SK-N-SH treated with all-trans-retinoic acid at 6 μM for 48 hours (cell line): ENCODE data around the gene IGFBP3.

ENCODE experiments used
- ATAC-seq: fragments of 200-7000 bp; cut with Tn5 transposase; 3 replicates; pipeline ENCODE4 v1.9.1; 2020; ENCODE audit warnings: mild to moderate bottlenecking, moderate library complexity
- ARNTL ChIP-seq: fragments of 450-650 bp; formaldehyde crosslinking; IDR thresholded peaks from 2 replicates; pipeline ENCODE4 v1.5.0; 2020; ENCODE audit warnings: low read depth, mild to moderate bottlenecking, moderate library complexity, borderline replicate concordance
- BACH2 ChIP-seq: fragments of 250-450 bp; sonication (Bioruptor Pico); IDR thresholded peaks from 2 replicates; pipeline ENCODE4 v1.9.0; 2021; ENCODE audit warnings: mild to moderate bottlenecking, borderline replicate concordance
- CSDC2 ChIP-seq: fragments of 250-450 bp; sonication (Bioruptor Pico); IDR thresholded peaks from 2 replicates; pipeline ENCODE4 v1.5.0; 2020; ENCODE audit warnings: mild to moderate bottlenecking, moderate library complexity
- ESRRG ChIP-seq: fragments of 250-450 bp; sonication (Bioruptor Pico); IDR thresholded peaks from 2 replicates; pipeline ENCODE4 v1.6.1; 2021; ENCODE audit warnings: mild to moderate bottlenecking
- GLIS3 ChIP-seq: fragments of 250-450 bp; sonication (Bioruptor Pico); IDR thresholded peaks from 2 replicates; pipeline ENCODE4 v1.5.0; 2020; ENCODE audit warnings: mild to moderate bottlenecking, moderate library complexity
- ISL1 ChIP-seq: fragments of 250-450 bp; sonication (Bioruptor Pico); IDR thresholded peaks from 2 replicates; pipeline ENCODE4 v2.1.2; 2022; ENCODE audit warnings: mild to moderate bottlenecking, moderate library complexity
- OSR1 ChIP-seq: fragments of 250-450 bp; sonication (Bioruptor Pico); IDR thresholded peaks from 2 replicates; pipeline ENCODE4 v1.8.0; 2022; ENCODE audit warnings: moderate library complexity, mild to moderate bottlenecking, inconsistent platforms
- PATZ1 ChIP-seq: fragments of 250-450 bp; sonication (Bioruptor Pico); IDR thresholded peaks from 2 replicates; pipeline ENCODE4 v1.8.0; 2020; ENCODE audit warnings: mild to moderate bottlenecking, moderate library complexity, borderline replicate concordance
- PPARA ChIP-seq: fragments of 250-450 bp; sonication (Bioruptor Pico); IDR thresholded peaks from 2 replicates; pipeline ENCODE4 v1.5.0; 2020; ENCODE audit warnings: mild to moderate bottlenecking, borderline replicate concordance
- RARB ChIP-seq: fragments of 250-450 bp; sonication (Bioruptor Pico); IDR thresholded peaks from 2 replicates; pipeline ENCODE4 v1.8.0; 2021; ENCODE audit warnings: mild to moderate bottlenecking, moderate library complexity
- SNAI2 ChIP-seq: fragments of 250-450 bp; sonication (Bioruptor Pico); IDR thresholded peaks from 2 replicates; pipeline ENCODE4 v1.5.0; 2020; ENCODE audit warnings: mild to moderate bottlenecking, moderate library complexity
- TCF4 ChIP-seq: fragments of 250-450 bp; sonication (Bioruptor Pico); IDR thresholded peaks from 2 replicates; pipeline ENCODE4 v1.8.0; 2021; ENCODE audit warnings: mild to moderate bottlenecking, moderate library complexity, borderline replicate concordance
- TOX ChIP-seq: fragments of 250-450 bp; sonication (Bioruptor Pico); IDR thresholded peaks from 2 replicates; pipeline ENCODE4 v1.8.0; 2021; ENCODE audit warnings: mild to moderate bottlenecking, moderate library complexity, borderline replicate concordance
- ZC3H10 ChIP-seq: fragments of 250-450 bp; sonication (Bioruptor Pico); IDR thresholded peaks from 2 replicates; pipeline ENCODE4 v1.5.1; 2021; ENCODE audit warnings: mild to moderate bottlenecking, moderate library complexity
- ZFP3 ChIP-seq: fragments of 250-450 bp; sonication (Bioruptor Pico); IDR thresholded peaks from 2 replicates; pipeline ENCODE4 v1.5.0; 2020; ENCODE audit warnings: mild to moderate bottlenecking, moderate library complexity
- ZNF565 ChIP-seq: fragments of 450-650 bp; formaldehyde crosslinking; conservative IDR thresholded peaks from 2 replicates; pipeline ENCODE4 v1.5.0; 2020; ENCODE audit warnings: low read depth, mild to moderate bottlenecking, moderate library complexity
- ZNF70 ChIP-seq: fragments of 450-650 bp; formaldehyde crosslinking; IDR thresholded peaks from 2 replicates; pipeline ENCODE4 v1.5.0; 2020; ENCODE audit warnings: mild to moderate bottlenecking, moderate library complexity
- ZNF8 ChIP-seq: fragments of 450-650 bp; formaldehyde crosslinking; IDR thresholded peaks from 2 replicates; pipeline ENCODE4 v1.5.0; 2020; ENCODE audit warnings: mild to moderate bottlenecking, moderate library complexity
- TF ChIP-seq, protein P1 (sequence below): fragments of 250-450 bp; sonication (Bioruptor Pico); IDR thresholded peaks from 2 replicates; pipeline ENCODE4 v1.5.1; 2020; ENCODE audit warnings: low read depth, mild to moderate bottlenecking, moderate library complexity
- TF ChIP-seq, protein P2 (sequence below): fragments of 250-450 bp; sonication (Bioruptor Pico); IDR thresholded peaks from 2 replicates; pipeline ENCODE4 v1.5.0; 2020; ENCODE audit warnings: mild to moderate bottlenecking, moderate library complexity
- TF ChIP-seq, protein P3 (sequence below): fragments of 250-450 bp; sonication (Bioruptor Pico); IDR thresholded peaks from 2 replicates; pipeline ENCODE4 v1.8.0; 2021; ENCODE audit warnings: low read depth, mild to moderate bottlenecking, moderate library complexity, borderline replicate concordance
- TF ChIP-seq, protein P4 (sequence below): fragments of 250-450 bp; sonication (Bioruptor Pico); IDR thresholded peaks from 2 replicates; pipeline ENCODE4 v1.5.1; 2021; ENCODE audit warnings: mild to moderate bottlenecking, moderate library complexity

The IGFBP3 gene

DNA sequence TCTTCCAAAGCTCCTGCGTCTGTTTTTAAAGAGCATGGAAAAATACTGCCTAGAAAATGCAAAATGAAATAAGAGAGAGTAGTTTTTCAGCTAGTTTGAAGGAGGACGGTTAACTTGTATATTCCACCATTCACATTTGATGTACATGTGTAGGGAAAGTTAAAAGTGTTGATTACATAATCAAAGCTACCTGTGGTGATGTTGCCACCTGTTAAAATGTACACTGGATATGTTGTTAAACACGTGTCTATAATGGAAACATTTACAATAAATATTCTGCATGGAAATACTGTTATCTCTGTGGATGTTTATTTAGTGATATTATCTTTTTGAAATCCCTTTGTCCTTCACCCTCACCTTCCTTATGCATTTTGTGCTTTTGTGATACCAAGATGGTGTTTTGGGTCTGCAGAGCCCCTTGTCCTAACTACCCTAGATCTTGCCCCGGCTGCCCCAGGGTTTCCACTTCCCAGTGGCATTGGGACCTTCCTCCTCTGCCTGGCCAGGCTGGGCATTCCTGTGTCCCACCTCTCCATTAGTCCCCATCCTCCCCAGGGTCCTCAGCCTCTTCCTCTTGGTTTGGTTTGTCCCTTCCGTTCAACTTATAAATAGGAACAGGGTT, 27.6 kb downstream of the IGFBP3 start:
- TF ChIP-seq ZNF8 (no peak), TCF4 (CRISPR knock-in tag) (no peak), GLIS3 (CRISPR knock-in tag) (no peak), ZNF70 (no peak), BACH2 (CRISPR knock-in tag) (no peak), ZFP3 (CRISPR knock-in tag) (no peak), ESRRG (CRISPR knock-in tag) (no peak), ARNTL (no peak), TOX (CRISPR knock-in tag) (no peak), OSR1 (CRISPR knock-in tag) (no peak), ZC3H10 (CRISPR knock-in tag) (no peak), PATZ1 (CRISPR knock-in tag) (no peak), ZNF565 (CRISPR knock-in tag) (no peak), PPARA (no peak), RARB (CRISPR knock-in tag) (no peak), SNAI2 (no peak)
- TF ChIP-seq, protein P1, sequence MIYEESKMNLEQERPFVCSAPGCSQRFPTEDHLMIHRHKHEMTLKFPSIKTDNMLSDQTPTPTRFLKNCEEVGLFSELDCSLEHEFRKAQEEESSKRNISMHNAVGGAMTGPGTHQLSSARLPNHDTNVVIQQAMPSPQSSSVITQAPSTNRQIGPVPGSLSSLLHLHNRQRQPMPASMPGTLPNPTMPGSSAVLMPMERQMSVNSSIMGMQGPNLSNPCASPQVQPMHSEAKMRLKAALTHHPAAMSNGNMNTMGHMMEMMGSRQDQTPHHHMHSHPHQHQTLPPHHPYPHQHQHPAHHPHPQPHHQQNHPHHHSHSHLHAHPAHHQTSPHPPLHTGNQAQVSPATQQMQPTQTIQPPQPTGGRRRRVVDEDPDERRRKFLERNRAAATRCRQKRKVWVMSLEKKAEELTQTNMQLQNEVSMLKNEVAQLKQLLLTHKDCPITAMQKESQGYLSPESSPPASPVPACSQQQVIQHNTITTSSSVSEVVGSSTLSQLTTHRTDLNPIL (CRISPR knock-in tag), result no peak
- TF ChIP-seq, protein P2, sequence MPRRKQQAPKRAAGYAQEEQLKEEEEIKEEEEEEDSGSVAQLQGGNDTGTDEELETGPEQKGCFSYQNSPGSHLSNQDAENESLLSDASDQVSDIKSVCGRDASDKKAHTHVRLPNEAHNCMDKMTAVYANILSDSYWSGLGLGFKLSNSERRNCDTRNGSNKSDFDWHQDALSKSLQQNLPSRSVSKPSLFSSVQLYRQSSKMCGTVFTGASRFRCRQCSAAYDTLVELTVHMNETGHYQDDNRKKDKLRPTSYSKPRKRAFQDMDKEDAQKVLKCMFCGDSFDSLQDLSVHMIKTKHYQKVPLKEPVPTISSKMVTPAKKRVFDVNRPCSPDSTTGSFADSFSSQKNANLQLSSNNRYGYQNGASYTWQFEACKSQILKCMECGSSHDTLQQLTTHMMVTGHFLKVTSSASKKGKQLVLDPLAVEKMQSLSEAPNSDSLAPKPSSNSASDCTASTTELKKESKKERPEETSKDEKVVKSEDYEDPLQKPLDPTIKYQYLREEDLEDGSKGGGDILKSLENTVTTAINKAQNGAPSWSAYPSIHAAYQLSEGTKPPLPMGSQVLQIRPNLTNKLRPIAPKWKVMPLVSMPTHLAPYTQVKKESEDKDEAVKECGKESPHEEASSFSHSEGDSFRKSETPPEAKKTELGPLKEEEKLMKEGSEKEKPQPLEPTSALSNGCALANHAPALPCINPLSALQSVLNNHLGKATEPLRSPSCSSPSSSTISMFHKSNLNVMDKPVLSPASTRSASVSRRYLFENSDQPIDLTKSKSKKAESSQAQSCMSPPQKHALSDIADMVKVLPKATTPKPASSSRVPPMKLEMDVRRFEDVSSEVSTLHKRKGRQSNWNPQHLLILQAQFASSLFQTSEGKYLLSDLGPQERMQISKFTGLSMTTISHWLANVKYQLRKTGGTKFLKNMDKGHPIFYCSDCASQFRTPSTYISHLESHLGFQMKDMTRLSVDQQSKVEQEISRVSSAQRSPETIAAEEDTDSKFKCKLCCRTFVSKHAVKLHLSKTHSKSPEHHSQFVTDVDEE, result no peak
- TF ChIP-seq, protein P3, sequence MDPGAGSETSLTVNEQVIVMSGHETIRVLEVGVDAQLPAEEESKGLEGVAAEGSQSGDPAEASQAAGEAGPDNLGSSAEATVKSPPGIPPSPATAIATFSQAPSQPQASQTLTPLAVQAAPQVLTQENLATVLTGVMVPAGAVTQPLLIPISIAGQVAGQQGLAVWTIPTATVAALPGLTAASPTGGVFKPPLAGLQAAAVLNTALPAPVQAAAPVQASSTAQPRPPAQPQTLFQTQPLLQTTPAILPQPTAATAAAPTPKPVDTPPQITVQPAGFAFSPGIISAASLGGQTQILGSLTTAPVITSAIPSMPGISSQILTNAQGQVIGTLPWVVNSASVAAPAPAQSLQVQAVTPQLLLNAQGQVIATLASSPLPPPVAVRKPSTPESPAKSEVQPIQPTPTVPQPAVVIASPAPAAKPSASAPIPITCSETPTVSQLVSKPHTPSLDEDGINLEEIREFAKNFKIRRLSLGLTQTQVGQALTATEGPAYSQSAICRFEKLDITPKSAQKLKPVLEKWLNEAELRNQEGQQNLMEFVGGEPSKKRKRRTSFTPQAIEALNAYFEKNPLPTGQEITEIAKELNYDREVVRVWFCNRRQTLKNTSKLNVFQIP, result no peak
- TF ChIP-seq, protein P4, sequence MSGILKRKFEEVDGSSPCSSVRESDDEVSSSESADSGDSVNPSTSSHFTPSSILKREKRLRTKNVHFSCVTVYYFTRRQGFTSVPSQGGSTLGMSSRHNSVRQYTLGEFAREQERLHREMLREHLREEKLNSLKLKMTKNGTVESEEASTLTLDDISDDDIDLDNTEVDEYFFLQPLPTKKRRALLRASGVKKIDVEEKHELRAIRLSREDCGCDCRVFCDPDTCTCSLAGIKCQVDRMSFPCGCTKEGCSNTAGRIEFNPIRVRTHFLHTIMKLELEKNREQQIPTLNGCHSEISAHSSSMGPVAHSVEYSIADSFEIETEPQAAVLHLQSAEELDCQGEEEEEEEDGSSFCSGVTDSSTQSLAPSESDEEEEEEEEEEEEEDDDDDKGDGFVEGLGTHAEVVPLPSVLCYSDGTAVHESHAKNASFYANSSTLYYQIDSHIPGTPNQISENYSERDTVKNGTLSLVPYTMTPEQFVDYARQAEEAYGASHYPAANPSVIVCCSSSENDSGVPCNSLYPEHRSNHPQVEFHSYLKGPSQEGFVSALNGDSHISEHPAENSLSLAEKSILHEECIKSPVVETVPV (CRISPR knock-in tag), result no peak
- no peak for ATAC-seq

DNA sequence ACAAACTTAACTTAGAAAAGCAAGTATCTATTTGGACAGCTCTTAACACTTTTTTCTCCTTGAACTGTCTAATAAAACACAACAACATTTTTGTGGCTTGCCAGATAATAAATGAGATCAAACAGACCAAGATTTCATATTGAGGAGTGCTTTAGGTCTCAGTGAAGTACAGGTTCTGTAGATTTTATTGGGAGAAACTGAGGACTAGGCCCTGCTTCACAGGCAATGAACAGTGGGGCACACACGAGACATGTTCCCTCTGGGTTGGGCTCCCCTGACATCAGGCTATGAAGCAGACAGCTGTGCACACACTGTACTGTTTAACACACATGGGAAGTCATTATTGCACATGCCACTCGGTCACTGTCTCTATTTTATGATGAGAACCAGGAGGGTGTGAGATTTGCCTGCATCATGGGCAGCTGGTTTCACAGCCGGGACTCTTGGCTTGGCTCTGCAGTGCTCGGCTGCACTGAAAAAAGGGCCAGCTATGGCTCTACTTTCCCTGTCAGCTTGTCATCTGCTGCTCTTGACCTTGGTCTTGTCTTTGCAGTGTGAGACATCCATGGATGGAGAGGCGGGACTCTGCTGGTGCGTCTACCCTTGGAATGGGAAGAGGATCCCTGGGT, 28.6 kb downstream of the IGFBP3 start:
- TF ChIP-seq CSDC2 (no peak), GLIS3 (CRISPR knock-in tag) (no peak), ISL1 (CRISPR knock-in tag) (no peak), ZFP3 (CRISPR knock-in tag) (no peak), TOX (CRISPR knock-in tag) (no peak), ZNF70 (no peak), ZNF565 (CRISPR knock-in tag) (no peak), ESRRG (CRISPR knock-in tag) (no peak)
- TF ChIP-seq, protein P3, result no peak
- no peak for ATAC-seq
